Gastroesophageal sphincter (tissue), 4 donors: ENCODE results near the gene TMEM39A. TPM values are rescaled to one million over a fixed set of nuclear protein-coding genes. Genes with fewer than 3 reads are reported as not detected.

Experiments
- ATAC-seq: fragments of 150-250 bp; one replicate; pipeline ENCODE4 v1.9.1; 2016; ENCODE audit warnings: mild to moderate bottlenecking, moderate library complexity
- H3K27ac ChIP-seq, 4 donors: fragments of 200-600 bp; sonication (generic) in 3 of 4; 1 replicate in 3 of 4; 2 replicates in 1 of 4; pipeline ENCODE4 v1.5.1; 2016 to 2019
- H3K27me3 ChIP-seq: fragments of 200-600 bp; sonication (generic); one replicate; pipeline ENCODE4 v1.5.1; 2019
- H3K36me3 ChIP-seq, 2 donors: fragments of 200-600 bp; sonication (generic); one replicate each; pipeline ENCODE4 v1.5.1; 2019; ENCODE audit warnings: control low read depth in 1 of 2
- H3K4me1 ChIP-seq, 3 donors: fragments of 200-600 bp; sonication (generic); 1 replicate in 2 of 3; 2 replicates in 1 of 3; pipeline ENCODE4 v1.5.1; 2016 to 2019; ENCODE audit warnings: control low read depth in 2 of 3
- H3K4me3 ChIP-seq, 2 donors: fragments of 200-600 bp; sonication (generic); one replicate each; pipeline ENCODE4 v1.5.1; 2019; ENCODE audit warnings: mild to moderate bottlenecking in 1 of 2, moderate library complexity in 1 of 2
- H3K9me3 ChIP-seq, 3 donors: fragments of 200-600 bp; sonication (generic); one replicate each; pipeline ENCODE4 v1.5.1; 2017 to 2019; ENCODE audit warnings: control low read depth in 2 of 3
- CTCF ChIP-seq, 4 experiments: fragments of 200-600 bp in 2 of 4; fragments of 450-650 bp in 2 of 4; sonication (generic) in 1 of 4; IDR thresholded peaks; one replicate each; pipeline ENCODE4 v1.5.1; 2017 to 2019; ENCODE audit warnings: antibody characterized with exemption in 4 of 4, mild to moderate bottlenecking in 2 of 4, moderate library complexity in 2 of 4
- EP300 ChIP-seq: sonication (generic); formaldehyde crosslinking; IDR thresholded peaks from one replicate; pipeline ENCODE4 v1.6.1; 2017; ENCODE audit warnings: antibody characterized with exemption, mild to moderate bottlenecking
- POLR2A ChIP-seq, 2 donors: fragments of 450-650 bp; IDR thresholded peaks; one replicate each; pipeline ENCODE4 v1.6.1; 2017; ENCODE audit warnings: antibody characterized with exemption in 2 of 2, mild to moderate bottlenecking in 2 of 2, moderate library complexity in 1 of 2
- POLR2AphosphoS5 ChIP-seq: sonication (generic); formaldehyde crosslinking; IDR thresholded peaks from one replicate; pipeline ENCODE4 v1.6.1; 2017; ENCODE audit warnings: antibody characterized with exemption
- WGBS, 2 donors: methylation state at CpG; one replicate each; pipeline ENCODE4 v1.1.5; 2018; ENCODE audit warnings: low coverage in 1 of 2; 5-methylcytosine and 5-hydroxymethylcytosine counted together
- total RNA-seq, 4 donors: library from RNA; depleted of rRNA; stranded (reverse); fragments of >200 nt; gene quantifications; one replicate each; pipeline ENCODE4 v1.1.0, GENCODE V29; 2016

TMEM39A gene
- total RNA-seq, 4 donors from 2014 or later: 21.4 to 29.6 (median 25.9) TPM

DNA sequence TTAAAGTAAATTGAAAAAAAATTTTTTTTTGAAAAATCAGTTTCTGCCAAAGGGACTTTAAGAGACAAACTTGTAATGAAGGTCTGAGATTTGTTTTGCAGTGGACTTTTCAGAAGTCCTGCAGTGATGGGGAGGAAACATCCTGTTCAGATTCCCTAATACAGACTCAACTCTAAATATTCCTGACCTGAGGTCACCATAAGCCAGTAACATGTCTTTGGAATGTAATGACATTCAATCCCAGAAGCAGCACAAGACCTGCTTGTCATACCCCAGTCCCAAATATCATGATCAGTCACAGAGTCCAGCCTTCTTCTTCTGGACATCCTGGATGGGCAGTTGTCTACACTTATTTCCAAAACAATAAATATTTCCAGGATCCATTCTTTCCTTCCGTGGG is 53.6 kb downstream of the TMEM39A start:
- WGBS, 2 donors: 100% methylated on average over 1 of the region's 1 CpG
- Histone ChIP-seq H3K36me3 (peaks cover 0 to 84% of the 10 kb centered on the region in 2 donors), H3K9me3 (no peaks in the 10 kb centered on the region), H3K4me1 (no peaks in the 10 kb centered on the region), H3K27me3 (no peaks in the 10 kb centered on the region), H3K27ac (no peak overlapping the region), H3K4me3 (no peak overlapping the region)
- no peak for ATAC-seq
- no peak for TF ChIP-seq POLR2A (IDR thresholded peaks at IDR 0.05)
- TF ChIP-seq EP300: no peak
- no peak for TF ChIP-seq CTCF (IDR thresholded peaks at IDR 0.05)
- no peak for TF ChIP-seq POLR2AphosphoS5

- no peaks in the 10 kb centered on the region for H3K9me3 ChIP-seq
- H3K4me3 ChIP-seq: no peak overlapping the region
- H3K4me1 ChIP-seq: no peaks in the 10 kb centered on the region
- WGBS, 2 donors: 80 to 89% methylated on average over 1 to 3 of the region's 3 CpGs
- no peaks in the 10 kb centered on the region for H3K27me3 ChIP-seq
- no peak overlapping the region for H3K27ac ChIP-seq
- no peak for ATAC-seq
- TF ChIP-seq POLR2AphosphoS5 (no peak), CTCF (IDR thresholded peaks at IDR 0.05) (no peak), POLR2A (IDR thresholded peaks at IDR 0.05) (no peak), EP300 (no peak)
- peaks cover 0 to 84% of the 10 kb centered on the region in 2 donors for H3K36me3 ChIP-seq
Measured at GRCh38 chr3:119408243-119408950, 55.0 kb downstream of the TMEM39A start.

- H3K4me3 ChIP-seq: no peak overlapping the region
- no peaks in the 10 kb centered on the region for H3K4me1 ChIP-seq
- no peak overlapping the region for H3K27ac ChIP-seq
- TF ChIP-seq CTCF (IDR thresholded peaks at IDR 0.05) (no peak), EP300 (no peak), POLR2AphosphoS5 (no peak), POLR2A (IDR thresholded peaks at IDR 0.05) (no peak)
- H3K27me3 ChIP-seq: no peaks in the 10 kb centered on the region
- H3K9me3 ChIP-seq: no peaks in the 10 kb centered on the region
- H3K36me3 ChIP-seq: peaks cover 5 to 87% of the 10 kb centered on the region in 2 donors
- no peak for ATAC-seq
- 100% methylated on average over 1 of the region's 2 CpGs for WGBS, 2 donors
Measured at GRCh38 chr3:119405315-119405714, 58.1 kb downstream of the TMEM39A start.

- H3K27ac ChIP-seq: no peak overlapping the region
- ATAC-seq: no peak
- no peak for TF ChIP-seq EP300
- TF ChIP-seq POLR2AphosphoS5: no peak
- TF ChIP-seq POLR2A (IDR thresholded peaks at IDR 0.05): no peak
- TF ChIP-seq CTCF (IDR thresholded peaks at IDR 0.05): no peak
- H3K4me3 ChIP-seq: no peak overlapping the region
- WGBS, 2 donors: 100% methylated on average over 1 of the region's 1 CpG; no CpG with 5 or more reads in 1 of the 2 donors
- peaks cover 5 to 89% of the 10 kb centered on the region in 2 donors for H3K36me3 ChIP-seq
- no peaks in the 10 kb centered on the region for H3K27me3 ChIP-seq
- H3K9me3 ChIP-seq: no peaks in the 10 kb centered on the region
- no peaks in the 10 kb centered on the region for H3K4me1 ChIP-seq
Measured at GRCh38 chr3:119403201-119403600, 60.2 kb downstream of the TMEM39A start.

DNA sequence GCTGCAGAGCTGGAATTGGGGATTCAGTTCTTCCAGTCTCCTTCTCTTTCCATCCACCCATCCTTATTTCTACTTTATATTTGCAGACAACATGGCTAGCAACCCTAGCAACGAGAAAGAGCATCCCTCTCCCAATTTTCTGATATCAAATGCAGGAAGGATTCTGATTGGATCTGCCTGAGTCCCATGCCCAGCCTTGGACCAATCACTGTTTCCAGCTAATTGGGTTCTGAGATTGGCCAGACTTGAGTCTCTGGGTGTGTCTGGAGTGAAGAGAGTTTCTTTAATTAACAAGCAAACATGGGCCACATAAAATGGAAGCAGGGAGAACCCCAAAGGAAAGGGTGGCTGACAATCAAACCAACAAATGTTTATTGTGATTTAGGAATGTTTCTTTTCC is 60.6 kb downstream of the TMEM39A start:
- no peak overlapping the region for H3K27ac ChIP-seq
- H3K9me3 ChIP-seq: no peaks in the 10 kb centered on the region
- H3K4me3 ChIP-seq: no peak overlapping the region
- H3K27me3 ChIP-seq: no peaks in the 10 kb centered on the region
- H3K4me1 ChIP-seq: no peaks in the 10 kb centered on the region
- peaks cover 5 to 93% of the 10 kb centered on the region in 2 donors for H3K36me3 ChIP-seq
- 75 to 100% methylated on average over 1 of the region's 1 CpG for WGBS, 2 donors
- no peak for ATAC-seq
- TF ChIP-seq POLR2AphosphoS5 (no peak), CTCF (IDR thresholded peaks at IDR 0.05) (no peak), POLR2A (IDR thresholded peaks at IDR 0.05) (no peak), EP300 (no peak)
